Measurements from ENCODE around the gene FAM236A.
"Not testable (repeated sequence)": the region's sequence is repeated elsewhere in the genome, so short reads cannot be mapped to it uniquely, and the experiment has no call there.

FAM236A gene

DNA sequence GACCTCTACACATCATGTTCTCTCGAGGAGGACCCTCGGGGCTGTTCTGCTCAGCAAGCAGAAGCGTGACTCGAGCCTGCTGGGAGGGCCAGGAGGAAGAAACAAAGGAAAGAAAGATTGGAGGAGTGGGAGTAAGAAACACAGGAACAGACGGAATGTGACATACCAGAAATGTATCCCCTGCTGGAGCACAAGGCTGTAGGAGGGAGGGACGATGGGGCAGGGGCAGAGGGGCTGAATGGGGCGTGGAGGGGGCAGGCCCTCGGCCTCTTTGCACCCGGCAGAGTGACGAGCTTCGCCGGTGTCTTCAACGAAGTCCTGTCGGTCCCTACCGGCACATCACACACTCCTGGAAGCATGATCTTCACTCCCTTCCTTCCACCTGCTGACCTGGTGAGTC, at the start of gene FAM236A:
Gene FAM236A (plus strand): TSS at position 301 of the 400 bp plus-strand sequence. CDS start 57 bp downstream, at position 358.
- not testable (repeated sequence) for DNase-seq (ENCODE audit: low read depth); H3K4me3 ChIP-seq (ENCODE audit: control insufficient read depth, low read depth, low read length)

DNA sequence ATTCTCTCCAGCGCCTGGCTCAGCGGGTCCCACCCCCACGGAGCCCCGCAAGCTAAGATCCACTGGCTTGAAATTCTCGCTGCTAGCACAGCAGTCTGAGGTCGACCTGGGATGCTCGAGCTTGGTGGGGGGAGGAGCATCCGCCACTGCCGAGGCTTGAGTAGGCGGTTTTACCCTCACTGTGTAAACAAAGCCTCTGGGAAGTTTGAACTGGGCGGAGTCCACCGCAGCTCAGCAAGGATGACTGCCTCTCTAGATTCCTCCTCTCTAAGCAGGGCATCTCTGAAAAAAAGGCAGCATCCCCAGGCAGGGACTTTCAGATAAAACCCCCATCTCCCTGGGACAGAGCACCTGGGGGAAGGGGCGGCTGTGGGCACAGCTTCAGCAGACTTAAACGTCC, 48.3 kb upstream of the FAM236A start:
- DNase-seq (ENCODE audit: low read depth); H3K4me3 ChIP-seq (ENCODE audit: control insufficient read depth, low read depth, low read length): not testable (repeated sequence)

DNA sequence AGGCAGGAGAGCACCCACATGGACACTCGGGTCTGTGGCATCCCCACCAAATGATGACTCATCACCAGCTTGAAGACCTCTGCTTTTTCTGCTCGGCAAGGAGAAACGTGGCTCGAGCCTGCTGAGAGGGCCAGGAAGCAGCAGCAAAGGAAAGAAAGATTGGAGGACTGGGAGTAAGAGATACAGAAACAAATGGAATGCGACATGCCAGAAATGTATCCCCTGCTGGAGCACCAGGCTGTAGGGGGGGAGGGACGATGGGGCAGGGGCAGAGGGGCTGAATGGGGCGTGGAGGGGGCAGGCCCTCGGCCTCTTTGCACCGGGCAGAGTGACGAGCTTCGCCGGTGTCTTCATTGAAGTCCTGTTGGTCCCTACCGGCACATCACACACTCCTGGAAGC, 25.7 kb upstream of the FAM236A start, which contains the start of gene FAM236C:
Gene FAM236C (plus strand): TSS at position 301 of the 400 bp plus-strand sequence. CDS start 100 bp downstream, outside the sequence.
- DNase-seq (ENCODE audit: low read depth); H3K4me3 ChIP-seq (ENCODE audit: control insufficient read depth, low read depth, low read length): not testable (repeated sequence)

DNA sequence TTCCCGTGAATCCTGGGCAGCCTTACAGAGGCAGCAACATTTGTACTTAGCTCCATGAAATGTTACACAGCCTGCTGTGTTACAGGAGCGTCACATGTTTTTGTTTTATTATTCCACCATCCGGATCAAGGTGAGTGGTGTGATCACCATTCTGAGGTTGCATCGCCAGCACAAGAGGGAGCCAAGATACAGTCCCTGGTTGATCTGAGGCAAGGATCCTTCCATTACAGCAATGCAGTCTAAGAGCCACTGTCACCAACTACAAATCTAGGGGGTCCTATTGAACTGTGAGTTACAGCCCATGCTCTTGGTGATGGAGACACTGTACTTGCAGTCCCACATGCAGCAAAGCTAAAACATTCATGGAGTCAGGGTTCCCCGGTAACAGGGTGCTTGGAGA, 21.9 kb upstream of the FAM236A start:
- DNase-seq (ENCODE audit: low read depth); H3K4me3 ChIP-seq (ENCODE audit: control insufficient read depth, low read depth, low read length): not testable (repeated sequence)

DNA sequence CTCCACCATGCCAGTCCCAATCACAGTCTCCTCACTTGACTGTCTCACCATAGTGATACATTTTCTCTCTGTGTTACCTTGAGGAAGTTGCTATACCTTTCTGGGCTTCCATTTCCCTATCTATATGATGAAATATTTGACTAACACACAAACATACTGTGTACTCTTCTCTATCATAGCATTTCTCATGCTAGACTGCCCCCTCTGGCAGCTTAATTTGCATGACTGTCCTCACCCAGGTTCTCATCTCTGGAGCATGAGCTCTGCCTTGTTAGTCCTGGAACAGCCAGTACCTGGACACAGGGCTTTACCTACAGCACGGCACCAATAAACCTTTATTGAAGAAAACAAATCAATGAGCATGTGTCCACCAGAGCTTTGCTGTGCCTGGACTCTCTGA, 5.7 kb upstream of the FAM236A start:
- H3K4me3 ChIP-seq (ENCODE audit: control insufficient read depth, low read depth, low read length); DNase-seq (ENCODE audit: low read depth): not testable (repeated sequence)

DNA sequence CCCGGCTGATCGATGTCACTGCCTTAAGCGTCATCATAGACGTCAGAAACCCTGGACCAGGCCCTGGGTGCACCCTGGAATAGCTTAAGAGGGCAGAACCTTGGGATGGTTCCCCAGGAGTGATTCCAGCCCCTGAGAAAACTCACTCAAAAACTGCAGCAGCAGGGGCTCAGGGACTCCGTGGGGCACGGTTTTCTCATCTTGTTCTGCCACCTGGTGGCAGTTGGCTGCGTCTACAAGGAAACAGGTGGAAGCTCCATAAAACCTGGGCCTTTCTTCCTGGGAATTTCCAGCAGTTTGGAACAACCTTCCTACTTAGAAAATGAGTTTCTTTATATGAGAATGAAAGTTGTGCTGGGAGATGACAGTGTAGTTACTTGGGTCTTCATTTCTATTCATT, 1.6 kb upstream of the FAM236A start:
- H3K4me3 ChIP-seq (ENCODE audit: control insufficient read depth, low read depth, low read length); DNase-seq (ENCODE audit: low read depth): not testable (repeated sequence)

DNA sequence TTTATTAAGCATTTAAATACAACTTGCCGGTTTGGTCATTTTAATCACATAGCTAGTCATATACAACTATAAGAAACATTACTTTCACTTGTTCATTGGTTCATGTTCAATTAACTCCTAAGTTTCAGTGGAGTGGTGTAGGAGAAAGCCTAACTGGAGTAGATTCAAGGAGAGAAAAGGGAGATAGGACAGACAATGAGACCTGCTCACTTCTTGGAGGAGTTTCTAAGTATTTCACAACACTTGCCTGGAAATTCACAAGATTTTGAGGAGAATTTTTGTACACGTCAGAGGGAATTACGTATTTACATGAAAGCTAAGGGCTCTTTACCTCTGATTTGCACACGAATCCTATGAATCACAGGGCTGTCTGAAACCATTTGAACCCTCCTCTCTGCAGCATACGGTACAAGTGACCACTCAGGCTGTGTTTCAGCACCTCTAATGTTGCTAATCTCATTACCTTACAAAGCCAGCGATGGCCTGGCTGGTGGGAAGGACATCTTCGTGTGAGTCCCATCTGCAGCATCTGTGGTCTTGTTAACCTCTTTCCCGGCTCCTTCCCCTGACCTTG, 1.0 kb upstream of the FAM236A start:
- DNase-seq (ENCODE audit: low read depth); H3K4me3 ChIP-seq (ENCODE audit: control insufficient read depth, low read depth, low read length): not testable (repeated sequence)

DNA sequence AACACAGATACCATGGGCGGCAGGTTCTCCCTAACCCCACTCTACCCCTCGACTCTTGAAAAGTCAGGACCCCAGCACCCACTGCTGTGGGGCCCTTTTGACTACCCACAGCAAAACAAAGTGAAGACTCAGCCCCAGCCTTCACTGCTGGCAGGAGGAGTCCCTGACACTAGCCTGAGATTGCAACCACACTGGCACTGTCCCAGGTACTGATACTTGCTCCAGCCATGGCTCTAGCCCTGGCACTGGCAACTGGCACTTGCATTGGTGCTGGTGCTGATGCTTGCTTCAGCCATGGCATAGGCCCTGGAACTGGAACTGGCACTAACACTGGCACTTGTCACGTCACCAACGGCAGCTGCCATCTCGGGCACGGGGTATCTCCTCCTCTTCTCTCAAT, 4.3 kb downstream of the FAM236A start:
- DNase-seq (ENCODE audit: low read depth); H3K4me3 ChIP-seq (ENCODE audit: control insufficient read depth, low read depth, low read length): not testable (repeated sequence)

DNA sequence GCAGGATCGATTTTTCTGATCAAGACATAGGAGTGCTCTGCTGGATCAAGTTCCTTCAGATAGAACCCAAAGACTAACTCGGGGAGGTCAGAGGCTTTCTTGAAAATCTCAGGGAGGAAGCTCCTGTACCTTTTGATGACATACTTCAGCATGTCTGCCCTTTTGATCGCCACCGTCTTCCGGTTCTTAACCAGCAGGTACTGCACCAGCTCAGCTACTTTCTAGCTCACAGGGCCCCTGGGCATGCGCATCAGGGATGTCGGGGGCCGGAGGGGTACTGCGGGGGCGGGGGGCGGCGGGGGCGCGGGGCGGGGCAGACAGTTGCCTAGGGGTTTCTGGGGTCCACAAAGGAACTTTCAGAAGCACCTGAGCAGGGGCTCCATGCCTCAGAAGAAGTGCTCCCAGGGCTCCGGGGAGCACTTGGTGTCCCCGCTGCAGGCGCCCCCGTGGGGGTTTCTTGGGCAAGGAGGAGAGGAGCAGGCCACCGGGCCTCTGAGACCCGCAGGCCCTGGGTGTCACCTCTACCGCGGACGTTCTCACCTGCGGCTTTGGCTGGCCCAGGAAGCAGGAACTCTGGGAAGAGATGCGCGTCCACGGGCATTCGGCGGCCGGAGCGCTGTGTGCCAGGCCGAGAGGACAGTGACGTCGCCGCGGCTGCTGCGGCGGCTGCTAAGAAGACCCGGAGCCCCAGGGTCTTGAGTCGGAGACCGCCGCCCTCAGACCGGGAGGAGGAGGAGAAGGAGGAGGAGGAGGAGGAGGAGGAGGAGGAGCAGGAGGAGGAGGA, 5.2 kb downstream of the FAM236A start:
- H3K4me3 ChIP-seq (ENCODE audit: control insufficient read depth, low read depth, low read length); DNase-seq (ENCODE audit: low read depth): not testable (repeated sequence)

DNA sequence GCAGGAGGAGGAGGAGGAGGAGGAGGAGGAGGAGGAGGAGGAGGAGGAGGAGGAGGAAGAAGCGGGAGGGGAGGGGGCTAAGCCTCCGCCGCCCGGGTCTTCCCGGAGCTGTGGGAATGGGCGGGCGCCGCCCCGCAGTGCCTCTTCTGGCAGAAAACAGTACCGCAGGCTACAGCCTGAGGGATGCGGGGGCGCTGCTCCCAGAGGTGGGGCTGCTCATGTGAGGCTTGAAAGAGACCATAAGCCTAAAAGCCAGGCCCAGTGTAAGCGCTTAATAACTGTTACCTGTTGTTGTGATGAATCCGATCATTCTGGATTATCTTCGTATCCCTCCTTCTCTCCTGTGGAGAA, 5.8 kb downstream of the FAM236A start, which contains the start of gene DMRTC1:
Gene DMRTC1 (minus strand): TSS at position 19 of the 351 bp plus-strand sequence. CDS start 68,143 bp downstream, outside the sequence.
- H3K4me3 ChIP-seq (ENCODE audit: control insufficient read depth, low read depth, low read length); DNase-seq (ENCODE audit: low read depth): not testable (repeated sequence)

DNA sequence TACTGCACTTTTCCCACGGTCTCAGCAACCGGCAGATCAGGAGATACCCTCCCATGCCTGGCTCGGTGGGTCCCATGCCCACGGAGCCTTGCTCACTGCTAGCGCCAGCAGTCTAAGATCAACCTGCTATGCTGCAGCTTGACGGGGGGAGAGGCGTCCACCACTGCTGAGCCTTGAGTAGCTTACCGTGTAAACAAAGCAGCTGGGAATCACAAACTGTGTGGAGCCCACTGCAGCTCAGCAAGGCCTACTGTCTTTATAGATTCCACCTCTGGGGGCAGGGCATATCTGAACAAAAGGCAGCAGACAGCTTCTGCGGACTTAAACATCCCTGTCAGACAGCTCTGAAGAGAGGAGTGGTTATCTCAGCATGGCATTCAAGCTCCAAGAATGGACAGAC, 22.0 kb downstream of the FAM236A start:
- DNase-seq (ENCODE audit: low read depth), result not testable (repeated sequence)

DNA sequence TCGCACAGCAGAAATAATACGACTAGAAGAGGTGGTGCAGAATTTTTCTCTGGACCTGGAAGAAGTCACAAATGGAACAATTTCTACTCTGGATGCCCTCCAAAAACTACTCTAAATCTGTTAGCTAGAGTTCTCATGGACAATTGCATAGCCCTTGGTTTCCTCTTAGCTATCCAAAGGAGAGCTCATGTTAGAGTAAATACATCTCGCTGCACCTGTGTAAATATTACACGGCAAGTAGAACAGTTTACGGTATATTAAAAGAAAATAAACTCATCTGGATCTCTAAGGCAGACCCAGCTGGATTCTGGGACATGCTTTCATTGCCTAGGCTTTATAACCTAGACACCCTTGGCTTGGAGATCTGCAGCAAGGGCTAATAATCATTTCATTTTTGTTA, 33.9 kb downstream of the FAM236A start:
- not testable (repeated sequence) for H3K4me3 ChIP-seq (ENCODE audit: control insufficient read depth, low read depth, low read length); DNase-seq (ENCODE audit: low read depth)

More for the DNA sequence above, 22.0 kb downstream of the FAM236A start:
- H3K4me3 ChIP-seq (ENCODE audit: control insufficient read depth, low read depth, low read length), result not testable (repeated sequence)

DNA sequence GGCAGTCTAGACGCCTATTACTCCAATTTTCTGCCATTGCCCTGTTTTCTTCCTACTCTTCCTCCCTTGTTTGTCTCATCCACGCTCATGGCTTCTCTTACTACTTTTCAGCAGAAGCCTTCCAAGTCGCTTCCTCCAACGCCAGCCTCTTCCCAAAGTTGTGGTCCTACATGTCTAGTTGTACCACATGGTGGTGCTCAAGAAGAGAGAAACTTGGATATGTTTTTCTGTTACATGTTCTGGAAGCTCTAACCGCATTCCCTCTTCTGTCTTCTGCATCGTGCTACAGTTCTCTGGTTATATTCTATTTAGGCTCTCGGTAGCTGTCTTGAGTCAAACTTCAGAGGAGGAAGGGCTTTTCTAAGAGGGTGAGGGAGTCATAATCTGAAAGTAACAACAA, 36.9 kb downstream of the FAM236A start:
- not testable (repeated sequence) for H3K4me3 ChIP-seq (ENCODE audit: control insufficient read depth, low read depth, low read length); DNase-seq (ENCODE audit: low read depth)

DNA sequence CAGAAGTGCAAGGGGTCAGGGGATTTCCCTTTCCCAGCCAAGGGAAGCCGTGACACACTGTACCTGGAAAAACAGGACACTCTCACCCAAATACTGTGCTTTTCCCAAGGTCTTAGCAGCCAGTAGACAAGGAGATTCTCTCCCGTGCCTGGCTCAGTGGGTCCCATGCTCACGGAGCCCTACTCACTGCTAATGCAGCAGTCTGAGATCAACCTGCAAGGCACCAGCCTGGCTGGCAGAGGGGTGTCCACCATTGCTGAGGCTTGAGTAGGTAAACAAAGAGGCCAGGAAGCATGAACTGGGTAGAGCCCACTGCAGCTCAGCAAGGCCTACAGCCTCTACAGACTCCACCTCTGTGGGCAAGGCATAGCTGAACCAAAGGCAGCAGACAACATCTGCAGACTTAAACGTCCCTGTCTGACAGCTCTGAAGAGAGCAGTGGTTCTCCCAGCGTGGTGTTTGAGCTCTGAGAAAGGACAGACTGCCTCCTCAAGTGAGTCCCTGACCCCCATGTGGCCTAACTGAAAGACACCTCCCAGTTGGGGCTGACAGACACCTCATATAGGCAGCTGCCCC, 43.0 kb downstream of the FAM236A start:
- not testable (repeated sequence) for H3K4me3 ChIP-seq (ENCODE audit: control insufficient read depth, low read depth, low read length); DNase-seq (ENCODE audit: low read depth)

Measured in fibroblast of mammary gland (primary cell).